Activated T-helper 17 cell treated with anti-CD3 and anti-CD28 coated beads, Interleukin-2, amount 50 U/mL, for 72 hours (primary cell): ENCODE measurements around the gene IKBKE. TPM values are rescaled to one million over a fixed set of nuclear protein-coding genes. Genes with fewer than 3 reads are reported as not detected.

ENCODE experiments used
- ATAC-seq: fragments of 150-1000 bp; cut with Tn5 transposase; replicated peaks from 2 replicates; pipeline ENCODE4 v1.10.0; 2021; ENCODE audit warnings: mild to moderate bottlenecking, moderate library complexity
- H3K27ac Mint-ChIP-seq: one replicate; pipeline ENCODE4 v1.8.0; 2022; ENCODE audit warnings: mixed read lengths
- H3K27me3 Mint-ChIP-seq: one replicate; pipeline ENCODE4 v1.8.0; 2022; ENCODE audit warnings: mixed read lengths
- H3K36me3 Mint-ChIP-seq: one replicate; pipeline ENCODE4 v1.8.0; 2022; ENCODE audit warnings: low read depth, mild to moderate bottlenecking, mixed read lengths
- H3K4me1 Mint-ChIP-seq: one replicate; pipeline ENCODE4 v1.8.0; 2022; ENCODE audit warnings: mixed read lengths
- H3K4me3 Mint-ChIP-seq: one replicate; pipeline ENCODE4 v1.8.0; 2022; ENCODE audit warnings: mild to moderate bottlenecking, mixed read lengths
- H3K9me3 Mint-ChIP-seq: one replicate; pipeline ENCODE4 v1.8.0; 2022; ENCODE audit warnings: mixed read lengths
- total RNA-seq, 2 donors: library from RNA; stranded (reverse); gene quantifications; one replicate each; pipeline ENCODE4 v1.2.3, GENCODE V29; 2022

IKBKE gene
- total RNA-seq, 2 donors from 2014 or later, result 21.7 to 26.6 TPM

DNA sequence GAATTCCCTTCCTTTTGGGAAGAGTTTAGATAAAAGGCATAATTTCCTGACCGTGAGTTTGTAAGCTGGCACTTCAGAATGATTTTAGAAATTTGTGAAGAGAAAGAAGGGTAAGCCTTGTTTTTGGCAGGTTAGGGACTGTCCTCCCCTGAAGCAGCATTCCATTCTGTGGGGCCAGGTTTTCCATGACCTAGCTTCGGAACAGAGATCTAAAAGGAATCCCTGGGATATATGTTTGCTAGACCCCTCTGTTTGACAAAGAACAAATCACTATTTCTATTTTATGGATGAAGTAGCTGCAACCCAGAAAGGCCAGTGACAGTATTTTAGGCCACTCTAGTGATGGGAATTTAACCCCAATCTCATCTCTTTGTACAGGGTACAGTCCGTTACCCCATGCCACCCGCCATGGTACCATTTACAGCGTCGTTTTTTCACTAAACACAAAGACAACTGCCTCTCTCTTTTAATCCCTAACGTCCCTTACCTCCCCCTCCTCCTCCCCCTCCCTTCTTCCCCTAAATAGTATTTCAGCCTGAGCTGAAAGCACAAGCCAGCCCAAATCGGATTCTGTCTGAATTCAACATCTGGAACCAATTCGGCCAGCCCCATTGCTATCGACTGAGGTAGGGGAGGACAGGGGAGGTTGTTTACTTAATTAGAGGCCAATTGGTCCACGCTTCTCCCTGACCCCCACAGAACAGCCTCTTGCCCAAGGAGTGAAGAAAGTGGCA, 23.4 kb upstream of the IKBKE start:
- no peaks in the 10 kb centered on the region for H3K27me3 Mint-ChIP-seq
- H3K4me3 Mint-ChIP-seq, result no peak overlapping the region
- no peak for ATAC-seq
- H3K4me1 Mint-ChIP-seq, result no peaks in the 10 kb centered on the region
- H3K27ac Mint-ChIP-seq, result no peak overlapping the region
- no peaks in the 10 kb centered on the region for H3K9me3 Mint-ChIP-seq
- H3K36me3 Mint-ChIP-seq, result peaks cover 61% of the 10 kb centered on the region

DNA sequence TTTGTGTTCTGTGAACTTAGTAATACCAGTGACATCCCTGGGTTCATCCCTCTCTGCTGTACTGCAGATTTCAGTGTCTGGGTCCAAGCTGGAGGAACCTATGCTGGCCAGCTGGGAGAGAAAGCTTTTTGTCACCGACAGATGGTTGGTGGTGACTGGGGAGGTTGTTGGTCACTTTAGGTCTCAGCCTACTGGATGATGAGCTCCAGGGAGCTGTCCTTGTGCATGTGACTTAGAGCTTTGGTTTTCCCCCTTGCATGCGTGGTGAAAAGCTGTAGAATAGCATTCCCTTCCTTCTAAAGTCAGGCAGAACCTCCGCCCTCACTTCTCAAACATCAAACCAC, 22.9 kb upstream of the IKBKE start:
- Mint-ChIP-seq H3K36me3 (peaks cover 64% of the 10 kb centered on the region), H3K4me3 (no peak overlapping the region)
- no peak for ATAC-seq

DNA sequence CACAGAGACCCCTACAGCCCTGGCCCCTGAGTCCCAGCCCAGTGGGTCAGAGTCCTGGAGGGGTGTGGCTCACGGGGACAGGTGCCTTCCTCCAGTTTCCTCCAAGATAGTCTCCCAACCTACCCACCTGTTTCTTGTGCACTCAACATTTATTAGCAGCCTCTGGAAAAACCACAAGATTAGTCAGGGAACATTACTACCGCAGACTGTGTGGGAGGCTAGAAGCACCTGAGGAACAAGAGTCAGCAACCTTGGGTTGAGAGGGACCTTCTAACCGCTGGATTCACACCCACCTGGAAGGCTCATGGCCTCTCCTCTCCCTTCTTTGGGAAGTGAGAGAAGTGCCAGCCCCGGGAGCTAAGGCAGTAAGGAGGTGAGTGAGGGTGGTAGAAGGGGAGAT, 22.5 kb upstream of the IKBKE start:
- no peak for ATAC-seq
- H3K9me3 Mint-ChIP-seq, result no peaks in the 10 kb centered on the region
- peaks cover 63% of the 10 kb centered on the region for H3K36me3 Mint-ChIP-seq
- H3K4me3 Mint-ChIP-seq, result no peak overlapping the region
- peak overlapping the region; percentile 56 for H3K27ac Mint-ChIP-seq
- no peaks in the 10 kb centered on the region for H3K4me1 Mint-ChIP-seq
- H3K27me3 Mint-ChIP-seq, result no peaks in the 10 kb centered on the region

More for the DNA sequence above, 22.9 kb upstream of the IKBKE start:
- Mint-ChIP-seq H3K4me1 (no peaks in the 10 kb centered on the region), H3K27ac (peak overlapping the region; percentile 56), H3K9me3 (no peaks in the 10 kb centered on the region), H3K27me3 (no peaks in the 10 kb centered on the region)

DNA sequence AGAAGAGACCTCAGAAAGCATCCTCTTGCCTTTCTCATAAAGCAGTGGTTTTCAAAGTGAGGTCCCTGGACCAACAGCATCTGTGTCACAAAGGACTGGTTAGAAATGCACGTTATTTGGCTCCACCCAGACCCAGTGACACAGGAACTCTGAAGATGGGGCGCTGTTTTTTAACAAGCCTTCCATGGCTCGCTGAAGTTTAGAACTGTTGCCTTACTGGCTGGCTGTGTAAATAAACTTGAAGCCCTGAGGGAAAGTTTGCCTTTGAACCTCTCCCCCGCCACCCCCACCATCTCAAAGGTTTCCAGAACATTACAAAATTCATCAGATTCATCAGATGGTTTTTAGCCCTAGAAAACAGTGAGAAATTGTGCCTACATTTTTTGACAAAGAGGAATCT, 21.8 kb upstream of the IKBKE start:
- H3K4me1 Mint-ChIP-seq, result no peaks in the 10 kb centered on the region
- H3K27me3 Mint-ChIP-seq, result no peaks in the 10 kb centered on the region
- H3K36me3 Mint-ChIP-seq, result peaks cover 58% of the 10 kb centered on the region
- no peak for ATAC-seq
- H3K4me3 Mint-ChIP-seq, result no peak overlapping the region
- H3K9me3 Mint-ChIP-seq, result no peaks in the 10 kb centered on the region
- peak overlapping the region; percentile 56 for H3K27ac Mint-ChIP-seq

DNA sequence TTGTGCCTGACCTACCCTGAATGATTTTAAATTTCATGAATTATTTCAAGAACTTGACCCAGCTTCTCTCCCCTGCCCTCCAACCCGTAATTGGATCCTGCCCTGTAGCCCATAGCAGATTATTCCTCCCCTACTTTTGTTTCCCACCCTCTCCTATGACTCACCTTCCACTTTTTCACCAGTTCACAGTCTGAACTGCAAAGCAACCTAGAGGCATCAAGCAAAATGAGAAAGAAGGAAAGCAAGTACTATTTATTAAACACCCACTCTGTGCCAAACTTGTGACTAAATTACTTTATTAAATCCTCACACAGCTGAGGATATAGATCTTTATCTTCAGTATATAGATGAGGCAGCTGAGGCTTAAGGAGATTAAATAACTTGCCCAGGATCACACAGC, 20.7 kb upstream of the IKBKE start:
- H3K27ac Mint-ChIP-seq, result peak overlapping the region; percentile 17
- H3K4me3 Mint-ChIP-seq, result no peak overlapping the region
- H3K4me1 Mint-ChIP-seq, result no peaks in the 10 kb centered on the region
- ATAC-seq, result no peak
- H3K36me3 Mint-ChIP-seq, result peaks cover 55% of the 10 kb centered on the region
- H3K27me3 Mint-ChIP-seq, result no peaks in the 10 kb centered on the region
- H3K9me3 Mint-ChIP-seq, result no peaks in the 10 kb centered on the region

DNA sequence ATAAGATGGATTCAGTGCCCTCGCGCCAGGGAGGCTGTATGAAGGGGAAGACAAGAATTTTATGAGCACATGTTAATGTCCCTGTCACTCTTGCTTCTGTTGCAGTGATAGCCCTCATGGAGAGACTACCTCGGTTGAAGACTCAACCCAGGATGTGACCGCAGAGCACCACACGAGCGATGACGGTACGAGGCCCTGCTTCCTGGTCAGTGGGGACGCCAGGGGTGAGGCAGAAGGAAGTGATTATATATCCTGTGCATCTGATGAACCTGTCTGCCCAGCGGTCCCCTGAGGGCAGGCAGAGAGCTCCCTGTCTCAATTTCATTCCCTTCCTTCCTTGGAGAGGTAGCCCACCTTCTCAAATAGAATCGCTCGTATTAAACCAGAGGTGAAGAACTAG, 20.0 kb upstream of the IKBKE start:
- Mint-ChIP-seq H3K27me3 (no peaks in the 10 kb centered on the region), H3K4me3 (no peak overlapping the region), H3K36me3 (peaks cover 48% of the 10 kb centered on the region), H3K4me1 (no peaks in the 10 kb centered on the region), H3K9me3 (no peaks in the 10 kb centered on the region), H3K27ac (peak overlapping the region; percentile 17)
- ATAC-seq, result no peak

DNA sequence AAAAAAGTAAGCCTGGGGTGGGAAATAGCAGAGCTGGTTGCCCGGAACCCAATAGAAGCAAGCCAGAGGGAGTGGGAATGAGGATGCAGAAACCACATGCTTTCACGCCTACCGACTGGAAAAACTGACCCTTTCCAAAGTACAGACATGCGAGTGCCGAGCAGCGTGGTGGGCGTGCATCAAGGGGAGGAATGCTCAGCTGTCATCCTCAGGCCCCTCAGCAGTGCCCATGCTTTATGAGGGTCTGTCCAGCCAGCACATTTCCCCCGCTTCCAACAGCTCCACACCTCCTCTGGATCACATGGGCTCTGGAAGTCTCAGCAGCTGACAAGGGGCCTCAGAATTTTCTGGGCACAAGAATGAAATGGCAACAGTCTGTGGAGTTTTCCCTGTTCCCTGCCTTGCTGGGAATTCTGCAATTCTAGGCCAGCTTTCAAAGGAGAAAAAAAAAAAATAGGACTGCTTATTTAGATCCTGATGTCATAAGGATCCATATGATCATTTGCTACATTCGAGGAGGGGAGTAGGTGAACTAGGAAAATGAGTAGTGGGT, 19.1 kb upstream of the IKBKE start:
- Mint-ChIP-seq H3K4me3 (no peak overlapping the region), H3K9me3 (no peaks in the 10 kb centered on the region), H3K4me1 (no peaks in the 10 kb centered on the region), H3K27me3 (no peaks in the 10 kb centered on the region), H3K27ac (no peak overlapping the region), H3K36me3 (peaks cover 47% of the 10 kb centered on the region)
- no peak for ATAC-seq

DNA sequence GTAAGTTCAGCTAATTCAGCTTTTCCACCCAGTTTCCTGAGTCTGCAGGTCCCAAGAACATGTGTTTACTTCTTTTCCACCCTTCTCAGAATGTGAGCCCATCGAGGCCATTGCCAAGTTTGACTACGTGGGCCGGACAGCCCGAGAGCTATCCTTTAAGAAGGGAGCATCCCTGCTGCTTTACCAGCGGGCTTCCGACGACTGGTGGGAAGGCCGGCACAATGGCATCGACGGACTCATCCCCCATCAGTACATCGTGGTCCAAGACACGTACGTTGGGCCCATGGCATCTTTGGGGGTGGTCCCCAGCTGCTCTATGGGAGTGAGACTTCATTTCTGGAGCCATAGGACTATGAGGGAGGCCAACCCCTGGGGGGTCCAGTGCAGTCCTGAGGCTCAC, 17.2 kb upstream of the IKBKE start:
- peaks cover 10% of the 10 kb centered on the region for H3K4me1 Mint-ChIP-seq
- no peaks in the 10 kb centered on the region for H3K9me3 Mint-ChIP-seq
- H3K27ac Mint-ChIP-seq, result no peak overlapping the region
- no peak overlapping the region for H3K4me3 Mint-ChIP-seq
- no peaks in the 10 kb centered on the region for H3K27me3 Mint-ChIP-seq
- no peak for ATAC-seq
- peaks cover 39% of the 10 kb centered on the region for H3K36me3 Mint-ChIP-seq

DNA sequence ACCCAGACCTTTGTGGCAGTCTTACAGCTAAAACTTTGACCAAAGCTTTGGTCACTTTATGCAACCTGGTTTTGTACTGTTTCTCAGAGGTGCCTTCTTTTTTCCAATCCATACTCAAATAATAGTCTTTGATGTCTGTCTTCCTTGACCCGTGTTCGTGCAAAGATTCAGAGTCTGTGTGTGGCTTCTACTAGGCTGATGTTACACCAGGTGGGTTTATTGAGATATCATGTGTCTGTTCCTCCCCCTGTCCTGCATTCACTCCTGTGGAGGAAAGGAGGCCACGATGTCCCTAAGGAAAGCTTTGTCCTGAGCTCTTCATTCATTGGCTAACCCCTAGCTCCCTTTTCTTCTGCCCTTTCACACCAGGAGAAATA, 15.0 kb upstream of the IKBKE start:
- H3K36me3 Mint-ChIP-seq, result peaks cover 27% of the 10 kb centered on the region

DNA sequence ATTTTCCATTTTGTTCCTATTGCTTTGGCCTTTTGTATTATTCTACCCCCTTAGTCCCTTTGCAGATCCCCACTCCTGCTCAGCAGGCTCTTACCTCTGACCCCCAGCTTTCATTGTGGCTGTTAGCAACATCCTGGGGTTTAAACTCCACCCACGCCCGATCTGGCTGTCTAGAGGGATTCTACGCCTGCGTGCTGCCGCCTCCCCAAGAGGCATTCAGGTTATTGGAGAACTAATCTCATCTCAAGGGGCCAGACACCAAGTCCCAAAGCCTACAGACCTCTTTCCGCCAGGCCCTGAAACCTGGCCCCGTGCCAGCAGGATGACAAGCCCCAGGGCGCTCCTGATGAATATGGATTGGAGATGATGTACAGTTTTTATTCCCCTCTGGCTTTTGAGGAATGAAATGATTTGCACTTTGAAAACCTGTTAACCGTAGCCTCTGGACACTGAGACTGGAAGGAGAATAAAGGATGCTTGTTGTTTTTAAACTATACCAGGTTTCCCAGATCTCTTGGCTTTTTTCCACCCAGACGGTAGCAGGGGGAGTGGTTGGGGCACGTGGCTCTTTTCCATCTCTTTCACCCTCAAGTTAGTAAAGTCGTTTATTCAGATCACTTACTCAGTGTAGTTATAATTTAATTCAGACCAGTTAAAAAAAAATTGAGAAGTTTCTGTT, 14.5 kb upstream of the IKBKE start:
- ATAC-seq, result no peak
- Mint-ChIP-seq H3K4me3 (no peak overlapping the region), H3K9me3 (no peaks in the 10 kb centered on the region), H3K36me3 (peaks cover 22% of the 10 kb centered on the region), H3K4me1 (peaks cover 10% of the 10 kb centered on the region), H3K27ac (no peak overlapping the region), H3K27me3 (no peaks in the 10 kb centered on the region)

More for the DNA sequence above, 15.0 kb upstream of the IKBKE start:
- H3K27ac Mint-ChIP-seq, result no peak overlapping the region
- no peak overlapping the region for H3K4me3 Mint-ChIP-seq
- no peaks in the 10 kb centered on the region for H3K27me3 Mint-ChIP-seq
- H3K4me1 Mint-ChIP-seq, result peaks cover 10% of the 10 kb centered on the region
- H3K9me3 Mint-ChIP-seq, result no peaks in the 10 kb centered on the region
- ATAC-seq, result no peak

DNA sequence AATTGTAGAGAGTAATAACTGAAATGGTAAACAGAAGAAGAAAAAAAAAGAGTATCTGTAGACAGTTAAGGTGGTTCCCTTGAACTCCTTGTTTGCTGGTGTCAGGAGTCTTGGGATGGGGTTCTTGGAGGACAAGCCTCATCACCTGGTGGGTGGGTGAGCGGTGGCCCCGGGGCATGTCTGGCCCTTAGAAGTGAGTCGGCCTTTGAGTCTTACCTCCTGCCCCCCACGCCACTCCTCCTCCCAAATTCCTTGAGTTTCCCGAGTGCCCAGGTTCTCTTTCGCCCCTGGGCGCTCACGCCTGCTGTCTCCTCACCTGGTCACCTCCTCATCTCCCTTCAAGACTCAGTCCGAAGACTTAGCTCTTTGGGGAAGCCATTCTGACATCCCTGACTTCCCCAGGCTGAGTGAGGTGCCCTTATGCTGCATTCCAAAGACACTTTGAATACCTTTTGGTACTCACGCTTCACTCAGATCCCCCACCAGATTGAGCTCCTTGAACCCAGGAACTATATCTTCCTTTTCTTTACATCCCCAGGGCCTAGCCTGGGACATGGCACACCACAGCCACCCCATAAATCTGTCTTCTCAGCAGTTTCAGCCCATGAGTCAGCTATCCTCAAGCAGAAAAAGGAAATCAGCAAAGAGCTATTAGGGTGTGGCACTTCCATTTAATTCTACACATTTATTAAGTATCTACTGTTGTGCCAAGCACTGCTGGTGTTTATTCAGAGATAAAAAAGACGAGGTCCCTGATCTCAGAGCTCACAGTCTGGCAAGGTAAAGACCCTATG, 13.5 kb upstream of the IKBKE start:
- peaks cover 13% of the 10 kb centered on the region for H3K4me1 Mint-ChIP-seq
- no peaks in the 10 kb centered on the region for H3K27me3 Mint-ChIP-seq
- peak overlapping the region; percentile 24 for H3K27ac Mint-ChIP-seq
- H3K4me3 Mint-ChIP-seq, result no peak overlapping the region
- peaks cover 17% of the 10 kb centered on the region for H3K36me3 Mint-ChIP-seq
- ATAC-seq, result peak; percentile 62
- H3K9me3 Mint-ChIP-seq, result no peaks in the 10 kb centered on the region

DNA sequence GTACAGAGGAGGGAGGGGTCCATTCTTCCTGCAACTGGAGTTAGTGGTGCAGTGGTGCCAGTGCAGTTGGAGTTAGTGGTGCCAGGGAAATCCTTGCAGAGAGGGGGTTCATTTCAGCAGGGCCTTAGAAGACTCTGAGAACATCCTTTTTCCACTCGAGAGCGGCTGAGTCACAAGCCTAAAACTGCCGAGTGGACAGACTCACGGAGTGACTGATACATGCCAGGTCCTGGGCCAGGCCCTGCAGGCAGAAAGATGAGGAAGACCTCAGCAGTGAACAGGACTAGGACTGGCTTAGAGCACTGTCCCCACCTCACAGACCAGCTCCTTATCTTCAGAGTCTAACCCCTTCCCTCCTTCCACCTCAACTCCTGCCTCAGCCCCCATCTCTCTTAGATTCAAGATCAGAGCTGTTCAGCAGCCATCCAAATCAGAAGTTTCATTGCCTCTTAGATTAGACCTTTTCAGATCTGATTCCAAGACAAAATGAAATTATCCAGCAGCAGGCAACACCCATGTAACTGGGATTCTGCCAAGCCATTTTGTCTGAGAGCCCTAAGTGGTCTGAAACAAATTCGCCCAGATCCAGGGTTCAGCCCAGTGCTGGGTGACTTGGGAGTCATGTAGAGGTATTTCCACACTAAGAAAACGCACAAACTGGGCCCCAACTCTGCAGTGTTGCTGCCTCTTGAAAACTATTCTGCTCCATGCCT, 12.7 kb upstream of the IKBKE start:
- Mint-ChIP-seq H3K4me3 (no peak overlapping the region), H3K9me3 (no peaks in the 10 kb centered on the region), H3K4me1 (peaks cover 16% of the 10 kb centered on the region), H3K27ac (peak overlapping the region; percentile 24), H3K36me3 (peaks cover 13% of the 10 kb centered on the region), H3K27me3 (no peaks in the 10 kb centered on the region)
- peak; percentile 76 for ATAC-seq

DNA sequence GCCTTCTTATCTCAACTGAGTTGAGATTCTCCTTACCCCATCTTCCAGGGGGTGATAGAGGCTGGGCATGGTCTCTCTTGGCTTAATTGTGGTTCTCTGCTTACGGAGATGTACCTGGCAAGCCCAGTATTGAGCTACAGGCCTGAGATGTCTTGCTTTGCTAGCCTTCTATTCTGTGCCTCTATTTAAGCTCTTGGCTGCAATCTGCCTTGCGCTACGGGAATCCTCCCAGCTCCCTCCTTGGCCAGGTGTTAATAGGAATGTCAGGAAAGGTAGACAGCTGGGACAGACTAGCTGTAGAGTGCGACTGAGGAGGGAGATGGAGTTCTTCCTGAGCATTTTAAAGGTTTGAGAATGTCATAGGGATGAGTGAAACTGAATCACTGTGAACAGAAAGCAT, 10.6 kb upstream of the IKBKE start:
- Mint-ChIP-seq H3K4me3 (no peak overlapping the region), H3K27ac (no peak overlapping the region), H3K4me1 (peaks cover 24% of the 10 kb centered on the region), H3K9me3 (no peaks in the 10 kb centered on the region), H3K27me3 (no peaks in the 10 kb centered on the region), H3K36me3 (peaks cover 4% of the 10 kb centered on the region)
- ATAC-seq, result no peak

DNA sequence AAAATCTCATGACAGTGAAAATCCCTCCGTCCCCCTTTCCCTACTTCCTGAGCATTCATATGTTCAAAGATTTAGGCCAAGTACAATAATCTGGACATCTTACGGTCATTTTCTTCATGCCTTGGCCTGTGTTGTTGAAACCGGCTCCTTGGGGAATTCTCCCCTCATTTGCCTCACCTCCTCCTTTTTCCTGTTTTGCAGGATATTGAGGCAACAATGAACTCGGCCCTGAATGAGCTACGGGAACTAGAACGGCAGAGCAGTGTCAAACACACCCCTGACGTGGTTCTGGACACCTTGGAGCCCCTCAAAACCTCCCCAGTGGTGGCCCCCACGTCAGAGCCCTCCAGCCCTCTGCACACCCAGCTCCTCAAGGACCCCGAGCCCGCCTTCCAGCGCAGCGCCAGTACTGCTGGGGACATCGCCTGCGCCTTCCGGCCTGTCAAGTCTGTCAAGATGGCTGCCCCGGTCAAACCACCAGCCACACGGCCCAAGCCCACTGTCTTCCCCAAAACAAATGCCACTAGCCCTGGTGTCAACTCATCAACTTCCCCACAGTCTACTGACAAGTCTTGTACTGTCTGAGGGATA, 9.3 kb upstream of the IKBKE start:
- no peak for ATAC-seq
- Mint-ChIP-seq H3K27me3 (no peaks in the 10 kb centered on the region), H3K27ac (no peak overlapping the region), H3K36me3 (peaks cover 4% of the 10 kb centered on the region), H3K4me1 (peaks cover 27% of the 10 kb centered on the region), H3K9me3 (no peaks in the 10 kb centered on the region), H3K4me3 (no peak overlapping the region)
